Stimulated activated CD4-positive, alpha-beta T cell treated with anti-CD3 and anti-CD28 coated beads, Interleukin-15, amount 100 ng/mL, for 1 hour (primary cell): ENCODE data around the gene SUGT1.
A peak's percentile ranks its signal among the peaks of the same experiment; 100 is the strongest.

Source experiments
- DNase-seq, 2 donors: peaks; one replicate each; pipeline ENCODE4 v3.0.0-alpha.2; 2020; ENCODE audit warnings: low read depth in 1 of 2, low spot score in 1 of 2

The SUGT1 gene

DNA sequence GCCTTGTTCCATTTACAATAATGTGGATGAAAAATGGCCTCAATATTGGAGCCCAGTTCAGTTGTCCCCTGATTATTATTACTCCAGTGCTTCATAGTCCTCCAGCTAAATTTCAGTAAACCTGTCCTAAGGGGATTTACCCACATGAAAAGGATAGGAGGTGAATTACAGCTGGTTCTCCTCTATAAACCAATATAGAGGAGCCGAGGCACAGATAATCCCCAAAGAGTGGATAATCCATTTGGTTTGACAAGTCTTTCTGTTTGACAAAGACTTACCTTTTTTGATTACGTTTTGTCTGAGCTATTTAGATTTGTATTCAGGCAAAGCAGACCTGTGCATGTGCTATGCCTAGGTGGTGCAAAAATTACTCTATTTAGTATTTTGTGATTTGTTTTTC, 84.3 kb downstream of the SUGT1 start:
- DNase-seq, result no peak

DNA sequence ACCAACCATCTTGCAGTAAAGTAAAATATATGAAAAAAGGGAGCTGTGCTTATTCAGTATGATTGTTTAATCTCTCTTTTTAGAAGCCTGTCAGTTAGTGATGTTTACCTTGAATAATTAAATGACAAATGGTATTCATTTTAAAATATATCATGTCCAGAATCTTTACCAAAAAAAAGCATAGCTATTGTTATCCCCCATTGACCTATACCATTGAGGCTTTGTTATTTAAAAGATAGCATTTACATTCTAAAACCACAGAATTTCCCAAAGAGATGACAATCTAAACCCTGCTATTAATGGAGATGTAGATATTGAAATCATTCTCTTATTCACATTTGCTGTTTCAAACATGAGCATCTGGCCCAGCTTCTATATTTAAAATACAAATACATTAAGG, 84.8 kb downstream of the SUGT1 start:
- no peak for DNase-seq

DNA sequence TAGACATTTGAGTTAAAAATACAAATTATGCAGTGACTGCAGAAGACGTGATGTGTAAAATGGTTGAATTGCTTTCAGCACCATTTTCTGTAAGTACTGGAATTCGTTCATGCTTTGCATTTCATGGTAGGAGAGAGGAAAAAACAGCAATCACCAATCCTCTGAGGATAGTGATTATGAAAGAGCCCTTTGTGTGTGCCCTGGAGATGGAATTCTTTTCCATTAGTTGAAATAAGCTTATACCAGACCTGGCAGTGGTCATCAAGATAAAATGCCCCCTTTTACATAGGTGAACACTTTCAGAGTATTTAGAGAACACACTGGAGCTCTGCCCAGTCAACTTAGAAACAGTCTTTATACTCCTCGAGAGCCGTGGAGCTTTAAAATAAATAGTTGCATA, 85.3 kb downstream of the SUGT1 start:
- no peak for DNase-seq

DNA sequence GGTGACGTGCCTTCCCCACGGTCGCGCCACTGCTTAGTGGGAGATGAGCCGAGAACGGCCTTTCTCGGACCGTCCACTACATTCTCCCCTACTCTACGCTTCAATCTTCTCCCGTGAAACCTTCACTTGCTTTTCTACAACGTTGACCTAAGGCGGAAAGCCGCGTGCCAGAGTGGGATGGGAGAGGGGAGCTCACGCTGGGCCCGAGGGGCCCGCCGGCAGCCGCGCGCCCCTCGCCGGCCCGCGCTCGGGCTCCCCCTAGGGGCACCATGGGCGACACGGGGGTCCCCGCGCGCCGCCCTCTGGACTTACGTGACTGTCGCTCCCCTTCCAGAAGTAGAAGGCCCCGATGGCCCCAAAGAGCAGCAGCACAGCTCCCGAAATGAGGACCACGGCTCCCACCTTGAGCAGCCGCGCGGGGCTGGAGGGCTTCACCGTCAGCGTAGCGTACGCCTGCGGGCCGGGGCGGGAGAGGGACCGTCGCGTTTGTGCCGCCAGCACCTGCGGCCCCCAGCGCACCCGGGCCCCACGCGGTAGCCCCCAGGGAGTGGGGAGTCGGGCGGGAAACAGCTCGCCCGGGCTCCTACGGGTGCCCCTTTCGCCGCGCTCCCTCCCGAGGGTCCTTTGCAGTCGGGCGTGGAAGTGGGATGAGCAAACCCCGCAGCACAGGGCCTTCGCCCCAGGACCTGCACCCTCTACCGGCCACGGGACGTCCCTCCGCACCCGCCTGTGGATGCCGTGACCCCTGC, 86.3 kb downstream of the SUGT1 start:
- DNase-seq, result peak in 1 of 2 donors; percentile 7

DNA sequence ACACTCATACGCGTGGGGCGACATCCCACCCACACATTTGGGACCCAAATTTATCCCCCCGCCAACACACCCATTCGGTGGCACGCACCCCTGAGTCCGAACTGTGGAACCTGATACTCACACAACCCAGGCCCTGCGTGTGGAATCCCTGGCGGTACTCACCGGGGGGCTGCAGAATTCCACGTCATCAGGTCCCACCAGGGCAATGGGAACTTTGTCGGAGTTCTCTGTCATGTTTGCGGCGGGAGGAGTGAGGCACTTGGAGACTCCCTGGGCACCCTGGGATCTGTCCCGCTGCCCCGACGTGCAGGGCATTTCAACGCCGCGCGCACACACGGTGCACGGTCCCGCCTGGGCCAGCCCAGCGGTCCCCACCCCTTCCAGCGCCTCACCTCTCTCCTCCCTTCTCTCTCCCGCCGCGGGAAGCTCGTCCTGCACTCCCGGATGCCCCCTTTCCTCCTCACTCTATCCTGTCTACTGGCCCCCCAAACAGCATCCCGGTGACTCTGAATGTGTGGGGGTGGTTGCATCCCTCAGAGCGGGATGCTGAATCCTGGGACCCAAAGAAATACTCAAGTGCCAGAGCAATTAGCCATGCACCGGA, 86.9 kb downstream of the SUGT1 start, which contains the start of gene CNMD:
TSS of gene CNMD (minus strand) at position 353 of the 604 bp plus-strand sequence. CDS start at position 234, 119 bp downstream.
- DNase-seq, result no peak

DNA sequence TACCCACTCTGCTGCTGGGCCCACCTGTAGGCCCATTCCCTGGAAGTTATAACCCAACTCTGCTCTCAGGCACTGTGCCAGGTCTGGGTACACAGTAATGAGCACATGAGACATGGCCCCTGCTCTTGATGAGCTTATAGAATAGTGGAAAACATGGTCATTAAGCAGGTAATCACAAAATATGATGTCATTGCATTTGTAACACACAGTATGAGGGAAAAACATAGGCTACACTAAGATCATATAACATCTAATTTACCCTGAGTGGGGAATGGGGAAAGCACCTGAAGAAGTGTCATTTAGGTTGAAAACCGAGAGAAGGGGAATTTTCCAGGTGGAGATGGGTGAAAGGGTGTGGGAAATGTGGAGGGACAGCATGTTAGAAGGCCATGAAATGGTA, 90.9 kb downstream of the SUGT1 start:
- no peak for DNase-seq

DNA sequence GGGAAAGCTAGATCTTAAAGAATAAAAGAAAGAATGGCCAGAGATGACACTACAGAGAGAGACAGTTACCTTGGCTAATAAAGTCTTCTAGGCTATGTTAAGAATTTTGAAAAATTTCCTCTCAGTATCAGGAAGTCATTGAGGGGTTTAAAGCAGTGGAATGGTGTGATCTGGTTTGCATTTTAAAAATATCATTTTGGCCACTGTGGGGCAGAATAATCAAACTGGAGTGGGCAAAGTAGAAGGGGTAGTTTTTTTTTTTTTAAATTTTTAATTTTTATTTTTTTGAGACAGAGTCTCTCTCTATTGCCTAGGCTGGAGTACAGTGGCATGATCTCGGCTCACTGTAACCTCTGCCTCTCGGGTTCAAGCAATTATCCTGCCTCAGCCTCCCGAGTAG, 91.4 kb downstream of the SUGT1 start:
- no peak for DNase-seq

DNA sequence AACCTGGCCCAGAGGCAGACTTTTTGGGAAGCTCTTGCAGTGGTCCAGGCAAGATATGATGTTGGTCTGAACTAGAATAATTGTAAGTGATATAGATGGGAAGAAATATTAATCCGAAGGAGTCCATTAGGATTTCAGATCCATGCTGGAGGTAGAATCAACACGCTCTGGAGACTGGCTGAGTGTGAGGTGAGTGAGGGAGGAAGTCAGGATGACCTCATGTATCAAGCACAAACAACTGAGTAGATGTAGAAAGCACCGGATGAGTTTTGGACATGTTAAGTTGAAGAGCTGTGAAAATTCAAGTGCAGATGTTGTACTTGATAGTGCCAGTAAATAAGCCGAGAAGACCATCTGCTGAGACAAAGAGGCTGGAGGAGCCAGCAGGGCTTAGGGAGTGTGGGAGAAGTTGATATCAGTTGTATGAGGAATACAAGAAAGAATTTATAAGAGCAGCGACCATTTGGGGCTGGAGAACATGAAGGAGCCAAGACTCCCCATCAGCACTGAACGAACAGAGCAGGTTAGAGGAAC, 92.3 kb downstream of the SUGT1 start:
- no peak for DNase-seq

DNA sequence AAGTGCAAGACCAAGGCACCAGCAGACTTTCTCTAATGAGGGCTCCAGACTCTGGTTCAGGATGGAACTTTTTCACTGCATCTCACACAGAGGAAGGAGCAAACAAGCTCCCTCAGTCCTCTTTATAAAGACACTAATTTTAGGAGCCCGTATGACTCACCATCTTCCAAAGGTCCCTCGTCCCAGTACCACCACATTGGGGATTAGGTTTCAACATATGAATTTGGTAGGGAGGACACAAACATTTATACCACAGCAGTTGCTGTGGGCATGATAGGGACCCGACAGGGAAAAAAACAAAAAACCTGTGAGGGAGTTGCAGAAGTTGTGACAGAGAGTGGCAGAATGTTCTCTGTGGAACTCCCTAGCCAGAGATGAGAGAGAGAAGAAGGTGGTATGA, 93.5 kb downstream of the SUGT1 start:
- no peak for DNase-seq

DNA sequence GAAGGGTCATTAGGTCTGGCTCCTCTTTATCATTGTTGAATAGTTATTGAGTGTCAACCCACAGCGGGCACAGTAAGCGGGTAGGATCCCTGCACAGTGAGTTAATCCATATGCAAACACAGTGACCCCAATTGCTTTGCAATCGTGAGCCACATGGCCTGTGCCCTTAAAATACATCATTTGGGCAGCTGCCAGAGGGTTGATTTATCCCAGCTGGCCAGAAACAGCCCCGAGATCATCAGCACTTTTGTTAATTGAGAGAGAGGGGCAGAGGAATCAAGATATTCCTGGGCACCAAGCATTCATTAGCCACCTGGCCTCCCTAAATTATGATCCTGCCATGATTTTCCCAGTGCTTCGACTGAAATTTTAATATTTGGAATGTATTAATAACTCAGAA, 96.8 kb downstream of the SUGT1 start:
- no peak for DNase-seq
